Panc1 (cell line): Measurements from ENCODE around the gene ING4. TPM values are rescaled to one million over a fixed set of nuclear protein-coding genes. Genes with fewer than 3 reads are reported as not detected.

ENCODE experiments used
- ATAC-seq: fragments of 200-7000 bp; cut with Tn5 transposase; 2 replicates; pipeline ENCODE4 v1.9.1; 2020; ENCODE audit warnings: mild to moderate bottlenecking, moderate library complexity
- BruUV-seq: library from RNA; stranded (reverse); fragments of 400-500 nt; replicated peaks from 2 replicates; lab custom pipeline; 2021; lab: Mats Ljungman, UMichigan
- CTCF ChIA-PET: fragments of 300-600 bp; sonication (Branson Sonifier 250); formaldehyde crosslinking; loops from one replicate; lab custom pipeline; 2022; ENCODE audit warnings: antibody characterized with exemption; lab: Charles Lee
- POLR2A ChIA-PET: fragments of 300-600 bp; sonication (Branson Sonifier 250); formaldehyde crosslinking; loops from one replicate; lab custom pipeline; 2022; ENCODE audit warnings: antibody characterized with exemption; lab: Charles Lee
- DNase-seq: peaks from one replicate; pipeline ENCODE4 v3.0.0-alpha.2; 2010; ENCODE audit warnings: low read depth, low spot score
- H3K27ac ChIP-seq: 2 replicates; pipeline ENCODE4 v1.5.1; 2011; ENCODE audit warnings: mild to moderate bottlenecking, low read length, inconsistent platforms
- H3K27me3 ChIP-seq: fragments of 200-500 bp; sonication (Bioruptor generic); 2 replicates; pipeline ENCODE4 v1.6.0; 2014; ENCODE audit warnings: low read length, inconsistent platforms; ENCODE audit not compliant: control insufficient read depth, insufficient read depth
- H3K36me3 ChIP-seq: fragments of 200-500 bp; sonication (Bioruptor generic); 2 replicates; pipeline ENCODE4 v1.5.1; 2014; ENCODE audit warnings: inconsistent platforms, mild to moderate bottlenecking, low read length, moderate library complexity; ENCODE audit not compliant: control insufficient read depth, insufficient read depth
- H3K4me1 ChIP-seq: 2 replicates; pipeline ENCODE4 v1.5.1; 2011; ENCODE audit warnings: inconsistent platforms, mild to moderate bottlenecking, low read length, moderate library complexity; ENCODE audit not compliant: control insufficient read depth, insufficient read depth
- H3K4me3 ChIP-seq, 2 experiments: 2 replicates each; pipeline ENCODE4 v1.5.1; 2011 to 2012; ENCODE audit warnings: low read depth in 2 of 2, low read length in 2 of 2, mild to moderate bottlenecking in 2 of 2, inconsistent platforms in 1 of 2, moderate library complexity in 1 of 2
- H3K9me3 ChIP-seq: fragments of 200-500 bp; sonication (Bioruptor generic); 2 replicates; pipeline ENCODE4 v1.5.1; 2014; ENCODE audit warnings: low read depth, mild to moderate bottlenecking, inconsistent platforms, low read length, moderate library complexity; ENCODE audit not compliant: control insufficient read depth, insufficient read depth
- POLR2AphosphoS5 ChIP-seq: IDR thresholded peaks from 2 replicates; pipeline ENCODE4 v1.6.1; 2012; ENCODE audit warnings: mild to moderate bottlenecking, low read depth, low read length, moderate library complexity
- SIN3A ChIP-seq: IDR thresholded peaks from 2 replicates; pipeline ENCODE4 v1.6.1; 2012; ENCODE audit warnings: low read depth, mild to moderate bottlenecking, low read length, moderate library complexity, borderline replicate concordance; ENCODE audit not compliant: insufficient read depth
- TCF7L2 ChIP-seq: IDR thresholded peaks from 2 replicates; pipeline ENCODE4 v1.6.1; 2011; ENCODE audit warnings: mild to moderate bottlenecking, low read depth, low read length, inconsistent platforms
- in situ Hi-C: cut with HindIII; loops from 2 replicates; pipeline ENCODE4 v1.10.0; 2016; ENCODE audit warnings: low sequenced_read_pairs, low pct_unique_long_range_greater_than_20kb
- intact Hi-C: fragments of 100-400 bp; cut with micrococcal nuclease; formaldehyde crosslinking; loops from one replicate; pipeline ENCODE4 v1.10.0; 2022; ENCODE audit not compliant: unreplicated experiment
- total RNA-seq: library from RNA; stranded (reverse); gene quantifications from one replicate; pipeline ENCODE4 v1.2.1, GENCODE V29; 2021; ENCODE audit not compliant: unreplicated experiment
- TF ChIP-seq, protein P1 (sequence below), 2 experiments: IDR thresholded peaks; 2 replicates each; pipeline ENCODE4 v1.6.1; 2011 to 2012; ENCODE audit warnings: low read depth in 2 of 2, control low read depth in 1 of 2, low read length in 1 of 2, mild to moderate bottlenecking in 1 of 2, moderate library complexity in 1 of 2; ENCODE audit not compliant: insufficient read depth in 1 of 2
- TF ChIP-seq, protein P2 (sequence below): fragments of 450-650 bp; IDR thresholded peaks from 2 replicates; pipeline ENCODE4 v1.5.1; 2017; ENCODE audit warnings: mild to moderate bottlenecking

Gene ING4
- total RNA-seq, 1 experiment from 2014 or later, result 11.4 TPM

DNA sequence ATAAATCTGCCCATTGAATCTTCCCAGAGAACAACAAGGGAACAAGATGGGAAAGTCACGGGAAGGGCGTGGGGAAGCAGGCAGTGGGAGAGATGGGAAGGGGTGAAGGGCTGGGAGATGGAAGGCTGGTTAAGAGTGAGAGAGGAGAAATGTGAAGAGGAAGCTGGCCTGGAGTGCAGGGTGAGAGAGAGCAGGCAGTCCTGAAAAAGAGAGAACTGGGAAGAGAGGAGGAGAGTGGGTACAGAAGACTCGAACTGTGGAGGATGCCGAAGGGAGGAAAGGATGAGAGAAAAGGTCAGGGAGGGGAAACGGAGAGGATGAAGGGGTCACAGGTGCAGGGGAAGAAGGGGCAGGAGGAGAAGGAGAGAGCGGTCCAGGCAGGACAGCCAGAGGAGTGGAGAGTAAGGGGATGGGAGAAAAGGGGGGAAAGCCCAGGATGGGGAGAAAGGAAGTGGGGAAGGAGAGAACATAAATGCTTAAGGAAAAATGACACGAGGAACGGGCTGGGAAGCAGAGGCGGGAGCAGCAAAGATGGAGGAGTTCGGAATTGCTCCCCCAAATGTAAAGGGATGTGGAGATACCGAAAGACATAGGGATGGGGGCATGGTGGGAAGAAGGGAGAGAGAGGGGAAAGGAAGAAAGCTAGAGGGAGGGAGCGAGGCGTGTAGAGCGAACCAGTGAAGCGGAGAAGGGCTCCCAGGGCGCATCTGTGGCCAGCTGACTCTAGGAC is 36.5 kb upstream of the ING4 start:
- ATAC-seq (no peak), DNase-seq (no peak)
- peaks cover 11% of the 10 kb centered on the region for H3K27me3 ChIP-seq
- peak overlapping the region; percentile 40 to 45; a peak in 3 of 4 replicates for H3K4me3 ChIP-seq
- in situ Hi-C loops, result no loop called here
- TF ChIP-seq POLR2AphosphoS5, result no peak
- no peak for TF ChIP-seq SIN3A
- TF ChIP-seq, protein P1, sequence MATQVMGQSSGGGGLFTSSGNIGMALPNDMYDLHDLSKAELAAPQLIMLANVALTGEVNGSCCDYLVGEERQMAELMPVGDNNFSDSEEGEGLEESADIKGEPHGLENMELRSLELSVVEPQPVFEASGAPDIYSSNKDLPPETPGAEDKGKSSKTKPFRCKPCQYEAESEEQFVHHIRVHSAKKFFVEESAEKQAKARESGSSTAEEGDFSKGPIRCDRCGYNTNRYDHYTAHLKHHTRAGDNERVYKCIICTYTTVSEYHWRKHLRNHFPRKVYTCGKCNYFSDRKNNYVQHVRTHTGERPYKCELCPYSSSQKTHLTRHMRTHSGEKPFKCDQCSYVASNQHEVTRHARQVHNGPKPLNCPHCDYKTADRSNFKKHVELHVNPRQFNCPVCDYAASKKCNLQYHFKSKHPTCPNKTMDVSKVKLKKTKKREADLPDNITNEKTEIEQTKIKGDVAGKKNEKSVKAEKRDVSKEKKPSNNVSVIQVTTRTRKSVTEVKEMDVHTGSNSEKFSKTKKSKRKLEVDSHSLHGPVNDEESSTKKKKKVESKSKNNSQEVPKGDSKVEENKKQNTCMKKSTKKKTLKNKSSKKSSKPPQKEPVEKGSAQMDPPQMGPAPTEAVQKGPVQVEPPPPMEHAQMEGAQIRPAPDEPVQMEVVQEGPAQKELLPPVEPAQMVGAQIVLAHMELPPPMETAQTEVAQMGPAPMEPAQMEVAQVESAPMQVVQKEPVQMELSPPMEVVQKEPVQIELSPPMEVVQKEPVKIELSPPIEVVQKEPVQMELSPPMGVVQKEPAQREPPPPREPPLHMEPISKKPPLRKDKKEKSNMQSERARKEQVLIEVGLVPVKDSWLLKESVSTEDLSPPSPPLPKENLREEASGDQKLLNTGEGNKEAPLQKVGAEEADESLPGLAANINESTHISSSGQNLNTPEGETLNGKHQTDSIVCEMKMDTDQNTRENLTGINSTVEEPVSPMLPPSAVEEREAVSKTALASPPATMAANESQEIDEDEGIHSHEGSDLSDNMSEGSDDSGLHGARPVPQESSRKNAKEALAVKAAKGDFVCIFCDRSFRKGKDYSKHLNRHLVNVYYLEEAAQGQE (IDR thresholded peaks at IDR 0.05; ENCODE audit: insufficient read depth in 1 of 2, low read depth in 2 of 2, low read length in 1 of 2), result no peak
- no peak for TF ChIP-seq TCF7L2
- TF ChIP-seq, protein P2, sequence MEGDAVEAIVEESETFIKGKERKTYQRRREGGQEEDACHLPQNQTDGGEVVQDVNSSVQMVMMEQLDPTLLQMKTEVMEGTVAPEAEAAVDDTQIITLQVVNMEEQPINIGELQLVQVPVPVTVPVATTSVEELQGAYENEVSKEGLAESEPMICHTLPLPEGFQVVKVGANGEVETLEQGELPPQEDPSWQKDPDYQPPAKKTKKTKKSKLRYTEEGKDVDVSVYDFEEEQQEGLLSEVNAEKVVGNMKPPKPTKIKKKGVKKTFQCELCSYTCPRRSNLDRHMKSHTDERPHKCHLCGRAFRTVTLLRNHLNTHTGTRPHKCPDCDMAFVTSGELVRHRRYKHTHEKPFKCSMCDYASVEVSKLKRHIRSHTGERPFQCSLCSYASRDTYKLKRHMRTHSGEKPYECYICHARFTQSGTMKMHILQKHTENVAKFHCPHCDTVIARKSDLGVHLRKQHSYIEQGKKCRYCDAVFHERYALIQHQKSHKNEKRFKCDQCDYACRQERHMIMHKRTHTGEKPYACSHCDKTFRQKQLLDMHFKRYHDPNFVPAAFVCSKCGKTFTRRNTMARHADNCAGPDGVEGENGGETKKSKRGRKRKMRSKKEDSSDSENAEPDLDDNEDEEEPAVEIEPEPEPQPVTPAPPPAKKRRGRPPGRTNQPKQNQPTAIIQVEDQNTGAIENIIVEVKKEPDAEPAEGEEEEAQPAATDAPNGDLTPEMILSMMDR, result no peak
- POLR2A ChIA-PET, result no interaction called here
- H3K9me3 ChIP-seq, result no peaks in the 10 kb centered on the region
- CTCF ChIA-PET, result no interaction called here
- intact Hi-C loops, result loop anchor here (2.0 kb wide), 1 partner anchor 83 kb away; no protein-coding TSS in a partner anchor
- no peaks in the 10 kb centered on the region for H3K4me1 ChIP-seq
- no peaks in the 10 kb centered on the region for H3K36me3 ChIP-seq
- no peak overlapping the region for H3K27ac ChIP-seq
- no TSS peak for BruUV-seq

DNA sequence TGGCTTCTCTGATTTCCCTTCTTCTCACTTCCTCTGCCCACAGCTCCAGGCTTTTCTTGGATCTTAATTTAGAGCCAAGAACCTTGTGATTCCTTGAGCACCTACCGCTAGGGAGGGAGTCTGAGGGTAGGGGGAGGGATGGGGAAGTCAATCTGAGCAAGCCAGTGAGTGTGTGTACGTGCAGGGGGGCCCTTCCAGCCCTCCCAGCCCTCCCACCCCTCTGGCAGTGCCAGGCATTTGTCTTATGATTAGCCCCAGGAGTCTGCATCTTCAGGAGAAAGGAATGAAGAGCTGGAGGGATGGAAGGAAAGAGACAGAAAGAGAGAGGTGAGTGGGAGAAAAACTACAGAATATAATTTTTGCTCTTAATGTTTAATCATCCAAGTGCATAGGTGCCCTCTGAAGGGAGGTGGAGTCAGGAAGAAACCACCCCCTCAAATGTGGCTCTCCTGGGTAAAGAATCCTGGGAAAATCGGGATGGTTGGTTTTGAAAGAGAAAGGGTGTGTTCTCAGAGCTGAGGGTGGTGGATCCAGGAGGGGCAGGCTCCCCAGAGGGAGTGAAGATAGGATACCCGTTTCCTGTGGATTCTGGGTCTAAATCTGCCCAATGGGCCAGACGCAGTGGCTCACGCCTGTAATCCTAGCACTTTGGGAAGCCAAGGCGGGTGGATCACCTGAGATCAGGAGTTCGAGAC is 35.6 kb upstream of the ING4 start:
- in situ Hi-C loops, result no loop called here
- H3K27me3 ChIP-seq, result peaks cover 11% of the 10 kb centered on the region
- TF ChIP-seq, protein P2, result no peak
- no peak for TF ChIP-seq TCF7L2
- TF ChIP-seq POLR2AphosphoS5, result no peak
- TF ChIP-seq, protein P1 (IDR thresholded peaks at IDR 0.05; ENCODE audit: insufficient read depth in 1 of 2, low read depth in 2 of 2, low read length in 1 of 2), result no peak
- TF ChIP-seq SIN3A, result no peak
- CTCF ChIA-PET, result interaction anchor here (0.6 kb wide), 1 partner anchor 159 kb away, joined by 3 read pairs; no protein-coding TSS in a partner anchor
- no TSS peak for BruUV-seq
- H3K4me3 ChIP-seq, result no peak overlapping the region
- POLR2A ChIA-PET, result no interaction called here
- intact Hi-C loops, result loop anchor here (2.0 kb wide), 1 partner anchor 82 kb away; no protein-coding TSS in a partner anchor
- H3K27ac ChIP-seq, result no peak overlapping the region
- H3K36me3 ChIP-seq, result no peaks in the 10 kb centered on the region
- ATAC-seq, result no peak
- no peak for DNase-seq
- H3K9me3 ChIP-seq, result no peaks in the 10 kb centered on the region
- no peaks in the 10 kb centered on the region for H3K4me1 ChIP-seq
